ENCODE results near the gene LAT. TPM values are rescaled to one million over a fixed set of nuclear protein-coding genes. Genes with fewer than 3 reads are reported as not detected.
"Not testable (repeated sequence)": the region's sequence is repeated elsewhere in the genome, so short reads cannot be mapped to it uniquely, and the experiment has no call there.

LAT gene
- total RNA-seq: 0.52 TPM

DNA sequence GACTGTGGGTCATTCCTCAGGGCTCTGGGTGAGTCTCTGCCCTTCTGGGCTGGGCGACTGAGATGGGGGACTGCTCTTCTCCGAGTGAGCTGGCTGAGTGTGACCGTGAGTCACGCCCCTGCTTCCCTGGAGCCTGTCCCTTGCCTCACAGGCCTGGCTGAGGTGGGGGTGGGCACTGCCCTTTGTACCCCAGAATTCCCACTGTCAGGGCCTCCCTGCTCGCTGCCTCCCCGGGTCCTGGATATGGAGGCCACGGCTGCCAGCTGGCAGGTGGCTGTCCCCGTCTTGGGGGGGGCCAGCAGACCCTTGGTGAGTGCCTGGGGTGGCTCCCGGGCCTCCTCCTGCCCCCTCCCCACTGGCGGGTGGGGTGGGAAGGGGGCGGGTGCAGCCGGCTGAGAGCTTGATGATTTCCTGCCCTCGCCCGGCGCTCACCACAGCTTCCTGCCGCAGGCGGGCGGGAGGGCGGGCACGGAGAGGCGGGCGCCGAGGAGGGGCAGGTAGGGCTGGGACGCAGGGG is at the start of gene LAT:
TSS of gene LAT (plus strand) at position 434 of the 517 bp plus-strand sequence. CDS start 366 bp downstream, outside the sequence.
- Histone ChIP-seq H3K9ac (ENCODE audit: low read depth in 1 of 3, low read length in 3 of 3) (no peak within 1 kb of the TSS), H3K4me3 (ENCODE audit: low read length in 3 of 3) (no peak within 1 kb of the TSS), H3K4me1 (ENCODE audit: control insufficient read depth in 3 of 3, insufficient read depth in 3 of 3, low read length in 3 of 3) (no peaks in the 10 kb centered on the region), H3K27ac (ENCODE audit: low read depth, low read length) (no peak within 1 kb of the TSS), H3K36me3 (ENCODE audit: control insufficient read depth in 3 of 3, insufficient read depth in 3 of 3, low read length in 3 of 3) (peaks cover 53 to 58% (median 55%) of the 10 kb centered on the region in 3 donors), H3K9me3 (ENCODE audit: control insufficient read depth in 3 of 3, low read length in 3 of 3) (peaks cover 0 to 3% (median 0%) of the 10 kb centered on the region in 3 donors), H3K27me3 (ENCODE audit: control insufficient read depth in 3 of 3, insufficient read depth in 3 of 3, low read length in 3 of 3) (no peaks in the 10 kb centered on the region)

DNA sequence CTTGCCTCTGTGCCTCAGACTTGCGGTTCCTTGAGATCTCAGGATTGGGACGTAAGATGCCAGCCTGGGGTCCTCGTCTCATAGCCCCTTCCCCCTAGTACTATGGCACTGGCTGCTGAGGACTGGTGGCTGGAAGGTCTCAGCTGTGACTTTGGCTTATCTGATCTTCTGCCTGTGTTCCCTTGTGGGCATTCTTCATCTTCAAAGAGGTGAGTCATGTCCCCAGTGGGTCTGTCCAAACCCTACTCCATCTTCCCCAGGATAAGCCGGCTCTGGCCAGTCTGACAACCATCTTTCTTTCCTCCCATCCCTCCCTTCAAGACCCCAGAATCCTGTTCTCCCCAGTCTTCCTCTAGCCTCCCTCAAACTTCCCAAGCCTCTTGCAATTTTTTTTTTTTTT is 49.5 kb upstream of the LAT start:
- no peak overlapping the region for H3K4me3 ChIP-seq (ENCODE audit: low read length in 3 of 3)
- H3K27me3 ChIP-seq (ENCODE audit: control insufficient read depth in 3 of 3, insufficient read depth in 3 of 3, low read length in 3 of 3): peaks cover 0 to 4% (median 0%) of the 10 kb centered on the region in 3 donors
- no peaks in the 10 kb centered on the region for H3K36me3 ChIP-seq (ENCODE audit: control insufficient read depth in 3 of 3, insufficient read depth in 3 of 3, low read length in 3 of 3)
- no peaks in the 10 kb centered on the region for H3K9me3 ChIP-seq (ENCODE audit: control insufficient read depth in 3 of 3, low read length in 3 of 3)
- H3K4me1 ChIP-seq (ENCODE audit: control insufficient read depth in 3 of 3, insufficient read depth in 3 of 3, low read length in 3 of 3): peaks cover 0 to 2% (median 0%) of the 10 kb centered on the region in 3 donors
- H3K27ac ChIP-seq (ENCODE audit: low read depth, low read length): no peak overlapping the region
- H3K9ac ChIP-seq (ENCODE audit: low read depth in 1 of 3, low read length in 3 of 3): no peak overlapping the region

DNA sequence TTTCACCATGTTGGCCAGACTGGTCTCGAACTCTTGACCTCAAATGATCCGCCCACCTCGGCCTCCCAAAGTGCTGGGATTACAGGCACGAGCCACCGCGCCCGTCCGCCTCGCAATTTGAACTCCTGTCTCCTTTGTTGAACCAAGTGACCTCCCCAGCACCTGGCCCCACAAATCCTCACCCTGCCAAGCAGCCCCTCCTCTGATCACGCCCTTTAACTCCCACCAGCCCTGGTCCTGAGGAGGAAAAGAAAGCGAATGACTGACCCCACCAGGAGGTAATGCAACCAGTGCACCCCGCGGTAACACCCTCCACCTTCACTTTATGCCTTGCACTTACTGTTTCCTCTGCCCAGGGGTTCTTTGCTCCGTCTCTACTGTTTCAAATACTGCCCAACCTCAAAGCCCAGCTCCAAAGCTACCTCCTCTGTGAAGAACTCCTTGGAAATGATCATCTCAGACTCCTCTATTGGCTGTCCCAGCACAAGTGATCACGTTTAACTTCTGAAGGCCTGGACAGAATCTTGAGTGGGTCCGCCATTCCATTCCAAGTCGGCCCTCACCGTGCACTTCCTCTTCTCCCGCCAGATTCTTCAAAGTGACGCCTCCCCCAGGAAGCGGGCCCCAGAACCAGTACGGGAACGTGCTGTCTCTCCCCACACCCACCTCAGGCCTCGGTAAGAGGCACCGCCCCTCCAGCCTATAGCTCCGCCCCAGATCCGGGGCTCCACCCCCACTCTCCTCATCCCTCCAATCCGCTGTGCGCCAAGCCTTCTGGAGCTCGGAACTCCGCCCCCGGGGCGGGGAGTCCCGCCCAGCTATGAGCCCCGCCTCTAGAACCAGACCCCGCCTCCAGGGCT is 48.7 kb upstream of the LAT start:
- peak overlapping the region in 2 of 3 donors; percentile 16 to 54 for H3K4me3 ChIP-seq (ENCODE audit: low read length in 3 of 3)
- H3K4me1 ChIP-seq (ENCODE audit: control insufficient read depth in 3 of 3, insufficient read depth in 3 of 3, low read length in 3 of 3): peaks cover 0 to 2% (median 0%) of the 10 kb centered on the region in 3 donors
- H3K27ac ChIP-seq (ENCODE audit: low read depth, low read length): no peak overlapping the region
- H3K9ac ChIP-seq (ENCODE audit: low read depth in 1 of 3, low read length in 3 of 3): peak overlapping the region in 1 of 3 donors; percentile 12
- H3K9me3 ChIP-seq (ENCODE audit: control insufficient read depth in 3 of 3, low read length in 3 of 3): no peaks in the 10 kb centered on the region
- H3K36me3 ChIP-seq (ENCODE audit: control insufficient read depth in 3 of 3, insufficient read depth in 3 of 3, low read length in 3 of 3): no peaks in the 10 kb centered on the region
- H3K27me3 ChIP-seq (ENCODE audit: control insufficient read depth in 3 of 3, insufficient read depth in 3 of 3, low read length in 3 of 3): peaks cover 0 to 4% (median 0%) of the 10 kb centered on the region in 3 donors

DNA sequence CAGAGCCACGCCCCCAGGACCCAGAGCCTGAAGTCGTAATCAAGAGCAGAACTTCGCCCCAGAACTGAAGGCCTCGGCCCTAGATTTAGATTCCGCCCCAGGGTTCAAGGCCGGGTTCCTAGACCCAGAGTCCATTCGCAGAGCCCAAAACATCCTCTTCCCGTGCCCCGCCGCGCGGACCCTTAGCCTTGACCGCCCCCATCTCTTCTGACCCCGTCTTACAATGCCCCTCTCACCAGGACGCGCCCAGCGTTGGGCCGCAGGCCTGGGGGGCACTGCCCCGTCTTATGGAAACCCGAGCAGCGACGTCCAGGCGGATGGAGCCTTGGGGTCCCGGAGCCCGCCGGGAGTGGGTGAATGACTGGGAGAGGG is 48.1 kb upstream of the LAT start:
- Histone ChIP-seq H3K36me3 (ENCODE audit: control insufficient read depth in 3 of 3, insufficient read depth in 3 of 3, low read length in 3 of 3) (no peaks in the 10 kb centered on the region), H3K9ac (ENCODE audit: low read depth in 1 of 3, low read length in 3 of 3) (no peak overlapping the region), H3K9me3 (ENCODE audit: control insufficient read depth in 3 of 3, low read length in 3 of 3) (no peaks in the 10 kb centered on the region), H3K27ac (ENCODE audit: low read depth, low read length) (no peak overlapping the region), H3K4me3 (ENCODE audit: low read length in 3 of 3) (no peak overlapping the region), H3K4me1 (ENCODE audit: control insufficient read depth in 3 of 3, insufficient read depth in 3 of 3, low read length in 3 of 3) (peaks cover 0 to 2% (median 0%) of the 10 kb centered on the region in 3 donors), H3K27me3 (ENCODE audit: control insufficient read depth in 3 of 3, insufficient read depth in 3 of 3, low read length in 3 of 3) (peaks cover 0 to 4% (median 0%) of the 10 kb centered on the region in 3 donors)

DNA sequence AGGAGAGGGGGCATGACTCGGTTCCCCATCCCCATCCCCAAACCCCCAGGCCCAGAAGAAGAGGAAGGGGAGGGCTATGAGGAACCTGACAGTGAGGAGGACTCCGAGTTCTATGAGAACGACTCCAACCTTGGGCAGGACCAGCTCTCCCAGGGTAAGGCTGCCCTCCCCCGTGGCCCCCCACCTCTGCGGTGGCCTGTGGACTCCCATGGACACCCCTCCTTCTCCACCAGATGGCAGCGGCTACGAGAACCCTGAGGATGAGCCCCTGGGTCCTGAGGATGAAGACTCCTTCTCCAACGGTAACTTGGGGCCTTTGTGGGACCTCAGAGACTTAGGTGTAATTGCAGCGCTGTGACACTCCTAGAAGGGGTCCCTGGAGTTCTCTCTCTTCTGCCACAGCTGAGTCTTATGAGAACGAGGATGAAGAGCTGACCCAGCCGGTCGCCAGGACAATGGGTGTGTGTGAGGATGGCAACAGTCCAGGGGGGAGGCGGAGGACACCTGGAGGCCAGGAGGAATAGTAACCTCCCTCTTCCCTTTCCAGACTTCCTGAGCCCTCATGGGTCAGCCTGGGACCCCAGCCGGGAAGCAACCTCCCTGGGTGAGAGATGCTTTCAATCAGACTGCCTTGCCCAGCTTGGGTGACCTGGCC is 47.5 kb upstream of the LAT start:
- Histone ChIP-seq H3K9ac (ENCODE audit: low read depth in 1 of 3, low read length in 3 of 3) (no peak overlapping the region), H3K36me3 (ENCODE audit: control insufficient read depth in 3 of 3, insufficient read depth in 3 of 3, low read length in 3 of 3) (no peaks in the 10 kb centered on the region), H3K27ac (ENCODE audit: low read depth, low read length) (no peak overlapping the region), H3K4me3 (ENCODE audit: low read length in 3 of 3) (no peak overlapping the region), H3K9me3 (ENCODE audit: control insufficient read depth in 3 of 3, low read length in 3 of 3) (no peaks in the 10 kb centered on the region), H3K27me3 (ENCODE audit: control insufficient read depth in 3 of 3, insufficient read depth in 3 of 3, low read length in 3 of 3) (peaks cover 0 to 4% (median 0%) of the 10 kb centered on the region in 3 donors), H3K4me1 (ENCODE audit: control insufficient read depth in 3 of 3, insufficient read depth in 3 of 3, low read length in 3 of 3) (peaks cover 0 to 2% (median 0%) of the 10 kb centered on the region in 3 donors)

- peaks cover 0 to 4% (median 0%) of the 10 kb centered on the region in 3 donors for H3K27me3 ChIP-seq (ENCODE audit: control insufficient read depth in 3 of 3, insufficient read depth in 3 of 3, low read length in 3 of 3)
Observed at GRCh38 chr16:28938721-28939120, 46.1 kb upstream of the LAT start.

GRCh38 chr16:28939825-28940224 is 45.0 kb upstream of the LAT start:
- H3K27ac ChIP-seq (ENCODE audit: low read depth, low read length); H3K9me3 ChIP-seq (ENCODE audit: control insufficient read depth in 3 of 3, low read length in 3 of 3); H3K4me1 ChIP-seq (ENCODE audit: control insufficient read depth in 3 of 3, insufficient read depth in 3 of 3, low read length in 3 of 3); H3K9ac ChIP-seq (ENCODE audit: low read depth in 1 of 3, low read length in 3 of 3); H3K4me3 ChIP-seq (ENCODE audit: low read length in 3 of 3); H3K36me3 ChIP-seq (ENCODE audit: control insufficient read depth in 3 of 3, insufficient read depth in 3 of 3, low read length in 3 of 3); H3K27me3 ChIP-seq (ENCODE audit: control insufficient read depth in 3 of 3, insufficient read depth in 3 of 3, low read length in 3 of 3): not testable (repeated sequence)

More at GRCh38 chr16:28938721-28939120, 46.1 kb upstream of the LAT start:
- Histone ChIP-seq H3K36me3 (ENCODE audit: control insufficient read depth in 3 of 3, insufficient read depth in 3 of 3, low read length in 3 of 3) (no peaks in the 10 kb centered on the region), H3K4me1 (ENCODE audit: control insufficient read depth in 3 of 3, insufficient read depth in 3 of 3, low read length in 3 of 3) (peaks cover 0 to 2% (median 0%) of the 10 kb centered on the region in 3 donors), H3K4me3 (ENCODE audit: low read length in 3 of 3) (no peak overlapping the region), H3K9ac (ENCODE audit: low read depth in 1 of 3, low read length in 3 of 3) (no peak overlapping the region), H3K9me3 (ENCODE audit: control insufficient read depth in 3 of 3, low read length in 3 of 3) (no peaks in the 10 kb centered on the region), H3K27ac (ENCODE audit: low read depth, low read length) (no peak overlapping the region)

- H3K27me3 ChIP-seq (ENCODE audit: control insufficient read depth in 3 of 3, insufficient read depth in 3 of 3, low read length in 3 of 3): no peaks in the 10 kb centered on the region
- no peaks in the 10 kb centered on the region for H3K9me3 ChIP-seq (ENCODE audit: control insufficient read depth in 3 of 3, low read length in 3 of 3)
- H3K4me3 ChIP-seq (ENCODE audit: low read length in 3 of 3): no peak overlapping the region
- H3K9ac ChIP-seq (ENCODE audit: low read depth in 1 of 3, low read length in 3 of 3): no peak overlapping the region
- no peaks in the 10 kb centered on the region for H3K36me3 ChIP-seq (ENCODE audit: control insufficient read depth in 3 of 3, insufficient read depth in 3 of 3, low read length in 3 of 3)
- H3K27ac ChIP-seq (ENCODE audit: low read depth, low read length): no peak overlapping the region
- H3K4me1 ChIP-seq (ENCODE audit: control insufficient read depth in 3 of 3, insufficient read depth in 3 of 3, low read length in 3 of 3): peaks cover 7 to 12% (median 9%) of the 10 kb centered on the region in 3 donors
Observed at GRCh38 chr16:28943281-28943680, 41.6 kb upstream of the LAT start.

DNA sequence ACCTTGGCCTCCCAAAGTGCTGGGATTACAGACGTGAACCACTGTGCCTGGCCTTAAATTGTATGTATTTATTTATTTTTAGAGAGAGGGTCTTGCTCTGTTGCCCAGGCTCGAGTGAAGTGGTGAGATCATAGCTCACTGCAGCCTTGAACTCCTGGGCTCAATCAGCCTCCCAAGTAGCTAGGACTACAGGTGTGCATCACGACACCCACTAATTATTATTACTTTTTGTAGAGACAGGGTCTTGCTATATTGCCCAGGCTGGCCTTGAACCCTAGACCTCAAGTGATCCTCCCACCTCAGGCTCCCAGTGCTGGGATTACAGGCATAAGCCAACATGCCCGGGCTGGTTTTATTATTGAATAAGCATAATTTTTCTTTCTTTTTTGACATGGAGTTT is 38.2 kb upstream of the LAT start:
- Histone ChIP-seq H3K36me3 (ENCODE audit: control insufficient read depth in 3 of 3, insufficient read depth in 3 of 3, low read length in 3 of 3) (no peaks in the 10 kb centered on the region), H3K9me3 (ENCODE audit: control insufficient read depth in 3 of 3, low read length in 3 of 3) (no peaks in the 10 kb centered on the region), H3K4me3 (ENCODE audit: low read length in 3 of 3) (no peak overlapping the region), H3K27me3 (ENCODE audit: control insufficient read depth in 3 of 3, insufficient read depth in 3 of 3, low read length in 3 of 3) (no peaks in the 10 kb centered on the region), H3K4me1 (ENCODE audit: control insufficient read depth in 3 of 3, insufficient read depth in 3 of 3, low read length in 3 of 3) (peaks cover 15 to 18% (median 16%) of the 10 kb centered on the region in 3 donors), H3K27ac (ENCODE audit: low read depth, low read length) (no peak overlapping the region), H3K9ac (ENCODE audit: low read depth in 1 of 3, low read length in 3 of 3) (no peak overlapping the region)

All from skeletal muscle tissue (tissue), 4 donors.